ENCODE results near the gene RBCK1.

GRCh38 chr20:430091-430999, 22.2 kb downstream of the RBCK1 start:
- no peak for TF ChIP-seq CTCF (IDR thresholded peaks at IDR 0.05)
- no peak for TF ChIP-seq POLR2A (IDR thresholded peaks at IDR 0.05)
- TF ChIP-seq EP300 (IDR thresholded peaks at IDR 0.05), result no peak
- TF ChIP-seq POLR2AphosphoS5 (IDR thresholded peaks at IDR 0.05), result no peak

Measured in upper lobe of left lung (tissue), 4 donors.